Measurements from ENCODE around the gene ADARB2. TPM values are rescaled to one million over a fixed set of nuclear protein-coding genes. Genes with fewer than 3 reads are reported as not detected.

ADARB2 gene
- total RNA-seq, 4 donors from 2014 or later: 0.13 to 6.1 (median 0.57) TPM

GRCh38 chr10:1169186-1169885, 568.0 kb downstream of the ADARB2 start:
- ATAC-seq (ENCODE audit: low FRiP score) (no peak), DNase-seq (ENCODE audit: low spot score) (no peak)
- TF ChIP-seq CTCF (IDR thresholded peaks at IDR 0.05): no peak

GRCh38 chr10:1168763-1169162, 568.6 kb downstream of the ADARB2 start:
- DNase-seq (ENCODE audit: low spot score) (no peak), ATAC-seq (ENCODE audit: low FRiP score) (no peak)
- no peak for TF ChIP-seq CTCF (IDR thresholded peaks at IDR 0.05)

- no peak for TF ChIP-seq CTCF (IDR thresholded peaks at IDR 0.05)
Observed at GRCh38 chr10:1166828-1167275, 570.5 kb downstream of the ADARB2 start.

GRCh38 chr10:1166101-1166827, 571.1 kb downstream of the ADARB2 start:
- no peak for DNase-seq (ENCODE audit: low spot score)
- ATAC-seq (ENCODE audit: low FRiP score): no peak
- TF ChIP-seq CTCF (IDR thresholded peaks at IDR 0.05): no peak

More at GRCh38 chr10:1166828-1167275, 570.5 kb downstream of the ADARB2 start:
- no peak for ATAC-seq (ENCODE audit: low FRiP score)
- no peak for DNase-seq (ENCODE audit: low spot score)

GRCh38 chr10:1163831-1164230, 573.5 kb downstream of the ADARB2 start:
- no peak for TF ChIP-seq CTCF (IDR thresholded peaks at IDR 0.05)
- no peak for ATAC-seq (ENCODE audit: low FRiP score)

GRCh38 chr10:1163204-1163660, 574.1 kb downstream of the ADARB2 start:
- DNase-seq (ENCODE audit: low spot score): no peak
- no peak for ATAC-seq (ENCODE audit: low FRiP score)
- TF ChIP-seq CTCF (IDR thresholded peaks at IDR 0.05): no peak

More at GRCh38 chr10:1163831-1164230, 573.5 kb downstream of the ADARB2 start:
- DNase-seq (ENCODE audit: low spot score): no peak
